Measurements from ENCODE around the gene ZBTB7C.

The ZBTB7C gene

GRCh38 chr18:48417985-48418384 lies 8.8 kb upstream of the ZBTB7C start:
- DNase-seq = no peak

DNA sequence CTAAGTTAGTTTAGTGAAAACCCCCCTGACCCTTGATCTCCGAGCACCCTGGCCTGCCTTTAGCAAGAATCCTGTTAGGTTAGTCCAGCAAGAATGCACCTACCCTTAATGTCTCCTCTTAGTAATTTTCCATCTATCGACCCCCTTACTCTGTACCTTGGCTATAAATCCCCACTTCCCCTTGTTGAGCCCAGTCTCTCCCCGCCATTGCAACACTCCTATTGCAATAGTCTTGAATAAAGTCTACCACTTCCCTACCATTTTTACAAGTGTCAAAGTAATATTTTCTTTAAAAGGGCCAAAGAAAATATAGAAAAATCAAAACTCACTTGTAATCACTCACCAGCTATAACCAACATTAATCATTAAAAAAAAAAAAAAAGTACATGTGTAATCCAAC lies 4.2 kb upstream of the ZBTB7C start:
- DNase-seq = no peak

- DNase-seq = no peak
These were observed 3.3 kb upstream of the ZBTB7C start for GRCh38 chr18:48412339-48412929.

GRCh38 chr18:48410095-48410920 lies 1.1 kb upstream of the ZBTB7C start:
- peak; percentile 31 for DNase-seq

DNA sequence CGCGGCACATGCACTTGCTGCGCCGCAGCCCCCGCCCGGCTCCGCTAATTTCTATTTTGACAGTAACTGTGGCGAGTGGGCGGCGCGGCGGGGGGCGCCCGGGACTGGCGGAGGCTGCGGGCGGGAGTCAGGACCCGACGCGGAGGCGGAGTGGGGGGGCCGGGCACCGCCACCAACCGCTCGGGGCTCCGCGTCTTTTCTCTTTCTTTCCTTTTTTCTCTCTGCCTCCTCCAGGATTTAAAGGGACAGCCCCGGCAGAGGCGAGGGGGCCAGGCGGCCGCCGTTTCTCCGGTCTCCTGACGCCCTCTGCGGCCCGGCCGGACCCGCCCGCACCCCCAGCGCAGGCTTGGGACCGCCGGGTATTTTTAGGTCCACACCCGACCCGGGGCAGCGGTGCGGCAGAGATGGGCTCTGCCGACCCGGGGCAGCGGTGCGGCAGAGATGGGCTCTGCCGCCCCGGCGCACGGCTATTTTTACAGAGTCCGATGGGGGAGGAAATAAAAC lies 460 bp upstream of the ZBTB7C start:
- DNase-seq = no peak

DNA sequence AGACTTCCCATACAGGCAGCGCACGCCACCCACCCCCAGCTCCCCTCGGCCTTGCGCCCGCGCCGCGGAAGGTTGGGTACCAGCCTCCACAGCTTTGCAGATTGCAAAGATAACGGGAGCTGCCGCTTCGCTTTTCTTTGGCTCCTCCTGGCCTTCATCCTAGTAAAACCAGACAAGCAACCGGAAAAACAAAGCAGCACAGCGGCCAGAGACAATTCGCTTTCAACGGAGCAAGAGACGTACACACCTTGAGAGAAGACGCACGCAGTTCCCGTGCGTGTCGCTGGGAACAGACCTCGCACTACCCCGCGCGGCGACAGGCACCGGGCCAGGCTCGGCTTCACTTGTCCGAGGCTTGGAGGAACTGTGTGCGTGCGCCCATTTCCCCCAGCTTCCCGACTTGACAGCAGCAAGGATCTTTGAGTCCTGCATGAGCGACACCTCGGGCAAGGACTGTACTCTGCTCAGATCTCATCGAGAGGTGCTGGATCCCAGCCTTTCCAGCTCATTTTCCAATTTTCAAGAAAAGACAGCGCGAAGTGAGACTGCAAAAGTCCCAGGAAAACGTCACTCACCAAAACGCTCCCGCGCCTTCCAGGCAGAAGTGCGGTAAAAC lies 964 bp downstream of the ZBTB7C start:
- no peak for DNase-seq

DNA sequence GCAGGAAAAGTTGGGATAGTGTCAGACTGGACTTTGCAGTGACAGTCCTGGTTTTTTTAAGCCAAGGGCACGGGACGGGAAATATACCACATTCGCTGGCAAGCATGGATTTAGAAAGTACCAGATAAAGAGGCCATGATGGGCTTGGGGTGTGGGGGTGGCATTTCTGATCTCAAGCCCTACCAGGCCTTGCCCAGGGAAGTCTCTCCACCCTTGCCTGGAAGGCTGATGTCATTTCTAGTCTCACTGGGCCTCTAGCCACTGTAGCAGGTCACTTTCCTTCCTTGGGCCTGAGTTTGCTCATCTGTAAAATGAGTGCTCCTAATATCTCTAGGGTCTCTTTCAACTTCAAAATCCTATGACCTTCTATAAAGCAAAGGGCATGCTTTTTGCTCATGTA lies 1.8 kb downstream of the ZBTB7C start:
- DNase-seq = no peak

DNA sequence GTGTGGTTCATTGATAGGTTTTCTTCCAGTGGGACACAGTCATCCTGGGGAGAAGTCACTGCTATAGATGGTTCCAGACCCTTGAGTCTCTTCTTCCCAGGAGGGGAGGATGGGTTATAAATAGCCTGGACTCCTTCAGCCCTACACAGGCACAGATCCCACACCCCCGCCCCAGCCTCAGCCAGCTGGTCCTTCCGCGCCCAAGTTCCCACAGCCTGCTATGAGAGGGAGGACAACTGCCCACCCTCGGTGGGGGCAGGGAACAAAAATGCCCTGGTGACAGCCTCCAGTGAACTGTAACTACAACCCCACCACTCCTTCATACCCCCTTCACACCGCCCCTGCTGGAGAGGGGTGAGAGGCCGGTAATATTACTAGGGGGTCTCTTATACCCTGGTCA lies 3.2 kb downstream of the ZBTB7C start:
- DNase-seq = no peak

DNA sequence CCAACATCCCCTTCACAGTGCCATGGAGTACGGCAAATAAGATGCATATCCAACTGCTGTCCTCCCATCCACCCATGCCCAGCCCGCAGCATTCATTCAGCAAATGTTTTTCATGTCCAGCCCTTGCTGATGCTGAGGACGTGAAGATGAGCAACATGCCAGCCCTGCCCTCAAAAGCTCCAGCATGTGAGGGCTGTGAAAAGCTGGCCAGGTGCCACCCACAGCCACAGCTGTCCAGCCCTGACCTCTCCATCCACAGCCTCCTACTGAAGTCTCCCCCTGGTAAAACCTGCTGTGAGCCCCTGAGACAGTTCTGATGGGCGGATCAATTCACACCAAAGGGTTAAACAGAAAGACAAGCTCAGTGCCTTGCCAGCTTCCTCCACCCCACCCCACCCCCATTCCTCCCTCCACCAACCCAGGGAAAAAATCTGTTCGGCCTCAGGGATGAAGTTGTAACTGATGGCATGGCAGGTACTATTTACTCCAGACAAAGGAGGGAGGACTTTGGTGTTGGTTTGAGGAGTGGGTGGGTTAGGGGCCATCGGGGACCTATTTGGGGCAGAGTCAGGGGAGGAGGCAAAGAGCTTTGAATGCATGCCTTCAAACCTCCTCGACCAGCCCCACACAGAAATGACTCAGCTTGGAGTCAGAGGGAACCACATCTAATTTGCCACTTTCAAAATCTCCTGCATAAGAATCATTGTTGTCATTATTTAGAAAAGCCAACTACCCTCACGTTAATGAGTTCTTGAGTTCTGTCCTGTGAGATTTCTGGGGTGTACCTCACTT lies 4.3 kb downstream of the ZBTB7C start:
- no peak for DNase-seq

DNA sequence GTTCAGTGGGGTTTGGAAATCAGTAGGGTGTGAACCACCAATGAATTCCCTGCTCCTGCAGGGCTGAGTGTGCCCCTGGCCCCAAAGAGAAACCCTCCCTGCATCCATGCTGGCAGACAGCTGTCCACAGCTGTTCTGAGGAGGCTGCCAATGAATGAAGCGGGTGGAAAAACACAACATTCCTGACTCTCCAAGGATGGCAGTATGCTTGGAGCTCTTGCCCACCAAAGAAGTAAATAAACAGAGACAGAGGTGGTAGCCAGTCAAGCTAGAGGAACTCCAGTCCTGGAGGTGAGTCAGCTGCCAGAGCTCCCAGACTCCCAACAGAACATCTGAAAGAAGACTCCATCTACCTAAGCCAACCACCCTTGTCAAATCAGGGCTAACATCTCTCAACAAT lies 6.2 kb downstream of the ZBTB7C start:
- no peak for DNase-seq

- no peak for DNase-seq
These were observed 9.7 kb downstream of the ZBTB7C start for GRCh38 chr18:48399303-48400075.

- DNase-seq = no peak
These were observed 11.1 kb downstream of the ZBTB7C start for GRCh38 chr18:48398074-48398473.

DNA sequence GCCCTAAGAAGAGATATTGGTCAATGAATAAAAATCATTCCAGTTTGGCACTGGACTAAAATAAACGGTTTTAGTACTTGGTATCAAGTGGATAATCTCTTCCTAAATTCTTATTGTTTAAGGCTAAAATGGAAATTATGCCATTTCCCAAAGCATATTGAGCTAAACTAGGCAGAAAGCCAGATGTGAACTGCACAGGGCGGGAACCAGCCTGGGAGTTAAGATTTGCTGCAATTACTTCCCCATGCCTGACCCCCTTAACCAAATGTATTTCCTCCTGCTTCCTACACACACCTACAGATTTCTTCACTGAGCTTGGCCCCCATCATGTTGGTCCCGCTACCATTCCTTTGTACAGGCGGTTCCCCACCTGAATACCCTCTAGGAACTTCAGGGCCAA lies 12.2 kb downstream of the ZBTB7C start:
- DNase-seq = no peak

GRCh38 chr18:48396561-48396960 lies 12.6 kb downstream of the ZBTB7C start:
- DNase-seq = no peak

GRCh38 chr18:48395646-48396045 lies 13.5 kb downstream of the ZBTB7C start:
- no peak for DNase-seq

GRCh38 chr18:48394176-48394575 lies 15.0 kb downstream of the ZBTB7C start:
- DNase-seq = no peak

DNA sequence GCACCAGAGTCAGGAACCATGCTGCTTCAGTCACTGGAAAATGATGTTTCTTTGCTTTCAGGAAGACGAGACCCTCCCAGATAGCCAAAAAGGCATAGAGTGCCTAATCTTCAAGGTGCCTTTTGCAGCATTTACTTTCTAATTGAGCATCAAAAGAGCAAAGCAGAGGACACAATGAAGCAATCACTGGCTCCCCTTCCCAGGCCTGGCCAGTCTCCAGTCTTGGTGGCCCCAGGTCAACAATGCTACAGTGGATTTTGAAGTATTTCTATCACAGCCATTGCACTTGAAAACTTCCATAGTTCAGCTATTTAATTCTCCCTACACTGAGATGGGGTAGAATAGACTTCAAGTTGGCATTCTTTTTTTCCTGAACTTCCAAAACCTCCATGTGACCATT lies 15.4 kb downstream of the ZBTB7C start:
- no peak for DNase-seq

DNA sequence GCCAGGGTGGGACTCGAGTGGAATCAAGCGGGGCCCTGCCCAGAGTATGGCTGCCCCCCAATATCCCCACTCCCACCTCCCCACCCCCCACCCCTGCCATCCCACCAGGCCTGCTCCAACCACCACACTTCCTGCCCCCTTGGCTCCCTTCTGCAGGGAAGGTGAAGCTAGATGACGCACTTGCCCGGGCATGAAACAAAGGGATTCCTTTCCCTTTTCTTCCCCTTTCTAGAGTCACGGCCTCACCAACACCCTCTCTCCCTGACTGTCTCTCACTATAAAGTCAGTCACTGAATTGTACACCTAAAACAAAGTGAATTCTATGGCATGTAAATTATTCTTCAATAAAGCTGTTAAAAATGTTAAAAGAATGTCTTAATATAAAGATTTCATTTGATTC lies 16.0 kb downstream of the ZBTB7C start:
- no peak for DNase-seq

GRCh38 chr18:48392268-48392667 lies 16.9 kb downstream of the ZBTB7C start:
- DNase-seq = no peak

GRCh38 chr18:48391868-48392267 lies 17.3 kb downstream of the ZBTB7C start:
- no peak for DNase-seq

- DNase-seq = no peak
These were observed 18.5 kb downstream of the ZBTB7C start for GRCh38 chr18:48390641-48391040.

DNA sequence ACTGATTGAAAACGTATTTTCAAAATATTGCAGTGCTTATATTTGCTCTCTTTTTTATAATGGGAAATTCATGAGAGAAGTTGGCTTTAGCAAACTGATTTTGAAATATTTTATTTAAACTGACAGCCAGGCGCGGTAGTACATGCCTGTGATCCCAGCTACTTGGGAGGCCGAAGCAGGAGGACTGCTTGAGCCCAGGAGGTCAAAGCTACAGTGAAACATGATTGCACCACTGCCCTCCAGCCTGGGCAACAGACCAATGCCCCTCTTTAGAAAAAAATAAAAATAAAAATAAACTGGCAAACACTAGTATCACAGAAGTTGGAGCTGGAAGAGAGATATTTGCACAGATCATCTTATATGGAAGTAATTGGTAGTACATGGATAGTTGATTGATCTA lies 20.7 kb downstream of the ZBTB7C start:
- DNase-seq = no peak

Data from cortex of kidney (tissue), 1 donor.